AG09309 (cell line): ENCODE results near the gene PRRT1.

Experiments
- DNase-seq: peaks from one replicate; pipeline ENCODE4 v3.0.0-alpha.2; 2010; ENCODE audit warnings: low read depth
- H3K4me3 ChIP-seq: 2 replicates; pipeline ENCODE4 v1.5.1; 2011; ENCODE audit warnings: mild to moderate bottlenecking, low read depth, low read length, moderate library complexity; ENCODE audit not compliant: control insufficient read depth
- TF ChIP-seq, protein P1 (sequence below): IDR thresholded peaks from 2 replicates; pipeline ENCODE4 v1.5.1; 2011; ENCODE audit warnings: mild to moderate bottlenecking, low read depth, low read length, inconsistent platforms; ENCODE audit not compliant: insufficient read depth, control insufficient read depth; ENCODE audit errors: missing control alignments

The PRRT1 gene

DNA sequence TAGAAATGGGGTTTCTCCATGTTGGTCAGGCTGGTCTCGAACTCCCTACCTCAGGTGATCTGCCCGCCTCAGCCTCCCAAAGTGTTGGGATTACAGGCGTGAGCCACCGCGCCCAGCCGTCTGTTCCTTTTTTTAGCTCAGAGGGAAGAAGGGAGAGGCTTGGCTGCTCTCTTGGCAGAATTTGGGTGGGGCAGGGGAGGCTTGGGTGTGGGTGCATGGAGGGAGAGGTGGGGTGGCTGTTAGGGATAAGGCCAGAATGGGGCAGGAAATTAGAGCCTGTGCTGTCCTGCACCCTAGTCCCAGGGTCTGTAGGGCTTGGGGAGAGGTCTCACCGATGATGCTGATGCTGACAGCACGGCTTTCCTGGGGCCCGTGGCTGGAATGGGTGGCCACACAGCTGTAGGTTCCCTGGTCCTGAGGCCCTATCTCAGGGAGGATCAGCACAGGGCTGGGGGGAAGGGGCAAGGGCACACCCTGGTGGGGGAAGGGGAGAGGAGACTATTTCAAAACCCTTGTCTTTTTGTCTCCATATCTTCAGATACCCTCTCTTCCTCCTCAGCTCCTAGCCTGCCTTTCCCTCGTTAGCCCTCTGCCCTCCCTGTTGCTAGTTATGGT is 30.3 kb upstream of the PRRT1 start:
- H3K4me3 ChIP-seq = no peak overlapping the region
- no peak for DNase-seq
- TF ChIP-seq, protein P1, sequence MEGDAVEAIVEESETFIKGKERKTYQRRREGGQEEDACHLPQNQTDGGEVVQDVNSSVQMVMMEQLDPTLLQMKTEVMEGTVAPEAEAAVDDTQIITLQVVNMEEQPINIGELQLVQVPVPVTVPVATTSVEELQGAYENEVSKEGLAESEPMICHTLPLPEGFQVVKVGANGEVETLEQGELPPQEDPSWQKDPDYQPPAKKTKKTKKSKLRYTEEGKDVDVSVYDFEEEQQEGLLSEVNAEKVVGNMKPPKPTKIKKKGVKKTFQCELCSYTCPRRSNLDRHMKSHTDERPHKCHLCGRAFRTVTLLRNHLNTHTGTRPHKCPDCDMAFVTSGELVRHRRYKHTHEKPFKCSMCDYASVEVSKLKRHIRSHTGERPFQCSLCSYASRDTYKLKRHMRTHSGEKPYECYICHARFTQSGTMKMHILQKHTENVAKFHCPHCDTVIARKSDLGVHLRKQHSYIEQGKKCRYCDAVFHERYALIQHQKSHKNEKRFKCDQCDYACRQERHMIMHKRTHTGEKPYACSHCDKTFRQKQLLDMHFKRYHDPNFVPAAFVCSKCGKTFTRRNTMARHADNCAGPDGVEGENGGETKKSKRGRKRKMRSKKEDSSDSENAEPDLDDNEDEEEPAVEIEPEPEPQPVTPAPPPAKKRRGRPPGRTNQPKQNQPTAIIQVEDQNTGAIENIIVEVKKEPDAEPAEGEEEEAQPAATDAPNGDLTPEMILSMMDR = no peak

DNA sequence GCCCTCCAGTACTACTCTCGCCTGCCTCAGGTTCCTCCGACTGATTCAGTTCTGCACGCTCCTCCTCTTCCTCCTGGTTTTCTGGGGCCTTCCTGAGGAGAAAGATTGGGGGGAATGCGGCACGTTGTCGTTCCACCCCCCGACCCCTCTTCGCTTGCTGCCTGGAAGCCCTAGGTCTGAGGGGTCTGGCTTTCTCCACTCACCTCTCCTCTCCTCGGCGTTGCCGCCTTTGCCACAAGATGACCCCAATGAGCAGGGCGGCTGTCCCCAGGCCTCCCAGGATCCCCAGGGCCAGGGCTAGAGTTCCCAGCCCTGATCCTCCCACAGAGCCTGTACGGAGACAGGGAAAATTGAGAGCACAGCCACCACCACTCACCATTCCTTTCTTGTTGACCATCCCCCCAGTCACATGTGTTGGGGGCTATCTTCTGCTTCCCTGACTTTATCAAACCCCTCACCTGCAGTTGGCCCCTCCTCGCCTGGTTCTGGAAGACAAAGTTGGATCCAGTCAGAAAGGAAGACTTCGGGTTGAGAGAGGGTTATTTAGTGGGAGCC is 29.5 kb upstream of the PRRT1 start:
- TF ChIP-seq, protein P1 = no peak
- DNase-seq = no peak
- H3K4me3 ChIP-seq = no peak overlapping the region

DNA sequence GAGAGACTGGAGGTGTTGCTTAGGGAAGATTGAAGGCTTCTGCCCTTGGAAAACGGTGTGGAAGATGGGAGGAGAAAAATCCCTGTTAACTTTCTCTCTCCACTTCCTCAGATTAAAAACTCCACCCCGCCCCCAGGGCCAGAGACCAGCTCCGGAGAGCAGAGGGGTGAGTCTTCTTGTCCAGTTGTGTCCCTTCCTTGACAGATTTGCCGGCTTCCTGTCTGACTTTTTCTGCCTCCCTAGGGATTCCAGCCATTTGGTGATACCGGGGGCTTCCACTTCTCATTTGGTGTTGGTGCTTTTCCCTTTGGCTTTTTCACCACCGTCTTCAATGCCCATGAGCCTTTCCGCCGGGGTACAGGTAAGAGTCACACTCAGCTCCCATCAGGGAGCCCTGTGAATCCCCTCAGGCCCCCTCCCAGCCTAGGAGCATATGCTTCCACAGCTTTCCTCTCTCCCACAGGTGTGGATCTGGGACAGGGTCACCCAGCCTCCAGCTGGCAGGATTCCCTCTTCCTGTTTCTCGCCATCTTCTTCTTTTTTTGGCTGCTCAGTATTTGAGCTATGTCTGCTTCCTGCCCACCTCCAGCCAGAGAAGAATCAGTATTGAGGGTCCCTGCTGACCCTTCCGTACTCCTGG is 28.1 kb upstream of the PRRT1 start:
- TF ChIP-seq, protein P1 = no peak
- H3K4me3 ChIP-seq = no peak overlapping the region
- no peak for DNase-seq

DNA sequence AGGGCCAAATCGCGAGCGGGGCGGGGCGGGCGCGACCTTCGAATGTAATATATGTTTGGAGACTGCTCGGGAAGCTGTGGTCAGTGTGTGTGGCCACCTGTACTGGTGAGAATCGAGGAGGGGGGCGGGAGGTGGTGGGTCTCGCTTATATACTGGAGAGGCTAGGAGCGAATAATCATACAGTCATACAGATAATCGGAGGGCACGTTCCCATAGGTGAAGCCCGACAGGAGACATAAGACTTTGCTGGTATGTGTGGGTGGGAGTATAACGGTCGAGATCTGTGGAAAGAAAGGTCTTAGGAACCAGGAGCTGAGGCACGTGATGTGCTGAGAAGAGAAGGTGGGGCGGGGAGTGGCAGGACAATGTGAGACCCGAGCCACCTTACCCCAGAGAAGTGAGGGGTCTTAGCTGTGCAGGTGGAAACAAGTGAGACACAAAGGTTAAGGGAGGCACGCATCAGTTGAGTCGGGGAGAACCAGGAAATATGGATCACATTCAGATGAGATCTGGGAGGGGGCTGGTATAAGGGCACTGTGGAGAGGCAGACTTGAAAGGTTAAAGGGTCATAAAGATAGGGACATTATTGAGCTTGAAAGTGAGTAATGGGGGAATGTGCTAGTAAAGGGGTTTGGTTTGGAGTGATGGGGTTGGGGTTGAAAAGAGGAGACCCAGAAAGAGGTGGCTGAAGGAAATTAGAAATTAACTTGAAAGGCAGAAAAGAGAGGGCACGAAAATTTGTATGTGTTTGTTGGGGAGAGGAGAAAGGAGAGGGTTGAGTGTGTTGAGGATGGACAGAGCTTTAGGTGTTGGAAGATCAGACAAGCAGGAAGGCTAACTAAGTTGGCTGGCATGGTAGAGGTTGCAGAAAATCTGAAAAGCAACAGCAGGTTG is 27.1 kb upstream of the PRRT1 start:
- TF ChIP-seq, protein P1 = no peak
- peak overlapping the region; percentile 100 for H3K4me3 ChIP-seq
- no peak for DNase-seq

DNA sequence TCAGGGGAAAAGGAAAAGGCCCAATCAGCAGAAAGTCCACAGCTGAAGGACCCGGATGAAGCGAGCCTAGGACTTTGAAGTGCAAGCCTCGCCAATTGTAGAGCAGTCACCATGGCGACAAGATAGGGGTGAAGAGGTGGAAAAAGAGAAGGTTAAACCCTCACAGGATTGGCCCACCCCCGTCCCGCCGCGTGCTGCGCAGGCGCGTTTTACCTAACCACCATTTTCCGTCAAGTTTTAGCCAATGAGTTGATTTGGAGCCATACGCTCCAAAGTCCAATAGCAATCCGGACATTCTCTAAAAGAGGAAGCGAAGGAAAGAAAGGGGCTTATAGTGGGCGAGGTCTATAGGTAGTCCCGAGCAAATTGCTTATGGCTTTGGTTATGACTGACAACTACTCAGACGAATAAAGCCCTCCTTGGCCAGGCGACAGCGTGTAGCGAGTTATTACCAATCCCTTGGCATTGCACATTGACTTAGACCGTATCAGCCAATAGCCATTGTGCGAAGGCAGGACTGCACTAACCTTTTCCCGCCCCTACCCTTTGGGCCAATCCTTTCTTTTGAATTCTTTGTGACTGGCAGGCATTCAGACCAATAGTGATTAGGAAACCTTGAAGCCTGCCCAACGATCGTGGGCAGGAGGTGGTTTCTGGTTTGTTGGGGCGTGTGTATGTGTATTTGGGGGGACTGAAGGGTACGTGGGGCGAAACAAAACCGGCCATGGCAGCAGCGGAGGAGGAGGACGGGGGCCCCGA is 26.2 kb upstream of the PRRT1 start, which contains the start of gene RNF5:
Gene RNF5 (plus strand): TSS at position 618 of the 759 bp plus-strand sequence. CDS start 107 bp downstream, at position 725.
- DNase-seq = peak; percentile 100
- peak within 1 kb of the TSS; percentile 100 for H3K4me3 ChIP-seq
- TF ChIP-seq, protein P1 = no peak
